Measurements from ENCODE around the gene SLC25A34.

Gene SLC25A34

GRCh38 chr1:15748690-15749398 is 12.8 kb downstream of the SLC25A34 start:
- in situ Hi-C loops (cut with HindIII; ENCODE audit: low sequenced_read_pairs): no loop called here

- in situ Hi-C loops (cut with HindIII; ENCODE audit: low sequenced_read_pairs): no loop called here
Observed at GRCh38 chr1:15749399-15750291, 13.6 kb downstream of the SLC25A34 start.

- in situ Hi-C loops (cut with HindIII; ENCODE audit: low sequenced_read_pairs): no loop called here
Observed at GRCh38 chr1:15750924-15751323, 14.9 kb downstream of the SLC25A34 start.

- in situ Hi-C loops (cut with HindIII; ENCODE audit: low sequenced_read_pairs): no loop called here
Observed at GRCh38 chr1:15751717-15752116, 15.7 kb downstream of the SLC25A34 start.

- in situ Hi-C loops (cut with HindIII; ENCODE audit: low sequenced_read_pairs): no loop called here
Observed at GRCh38 chr1:15753776-15754175, 17.7 kb downstream of the SLC25A34 start.

GRCh38 chr1:15755021-15755645 is 19.1 kb downstream of the SLC25A34 start:
- in situ Hi-C loops (cut with HindIII; ENCODE audit: low sequenced_read_pairs): no loop called here

- in situ Hi-C loops (cut with HindIII; ENCODE audit: low sequenced_read_pairs): no loop called here
Observed at GRCh38 chr1:15755646-15756040, 19.6 kb downstream of the SLC25A34 start.

GRCh38 chr1:15756143-15757015 is 20.3 kb downstream of the SLC25A34 start:
- in situ Hi-C loops (cut with HindIII; ENCODE audit: low sequenced_read_pairs): no loop called here

- in situ Hi-C loops (cut with HindIII; ENCODE audit: low sequenced_read_pairs): no loop called here
Observed at GRCh38 chr1:15757016-15757543, 21.0 kb downstream of the SLC25A34 start.

- in situ Hi-C loops (cut with HindIII; ENCODE audit: low sequenced_read_pairs): no loop called here
Observed at GRCh38 chr1:15757575-15758342, 21.7 kb downstream of the SLC25A34 start.

GRCh38 chr1:15758343-15758931 is 22.4 kb downstream of the SLC25A34 start, which contains the start of gene FBLIM1:
Gene FBLIM1 (plus strand): TSS chr1:15758795. CDS start chr1:15764984, 6,189 bp downstream.
- in situ Hi-C loops (cut with HindIII; ENCODE audit: low sequenced_read_pairs): no loop called here

- in situ Hi-C loops (cut with HindIII; ENCODE audit: low sequenced_read_pairs): no loop called here
Observed at GRCh38 chr1:15758953-15759661, 23.0 kb downstream of the SLC25A34 start.

- in situ Hi-C loops (cut with HindIII; ENCODE audit: low sequenced_read_pairs): no loop called here
Observed at GRCh38 chr1:15760520-15761211, 24.6 kb downstream of the SLC25A34 start.

GRCh38 chr1:15761366-15762128 is 25.5 kb downstream of the SLC25A34 start:
- in situ Hi-C loops (cut with HindIII; ENCODE audit: low sequenced_read_pairs): no loop called here

GRCh38 chr1:15762546-15762945 is 26.5 kb downstream of the SLC25A34 start:
- in situ Hi-C loops (cut with HindIII; ENCODE audit: low sequenced_read_pairs): no loop called here

GRCh38 chr1:15764269-15764764 is 28.3 kb downstream of the SLC25A34 start:
- in situ Hi-C loops (cut with HindIII; ENCODE audit: low sequenced_read_pairs): no loop called here

GRCh38 chr1:15764890-15765289 is 28.8 kb downstream of the SLC25A34 start:
- in situ Hi-C loops (cut with HindIII; ENCODE audit: low sequenced_read_pairs): no loop called here

All from DLD1 (cell line).